Upper lobe of left lung (tissue), 4 donors: ENCODE measurements around the gene VSTM2B.

Experiments used
- CTCF ChIP-seq, 6 experiments: fragments of 450-650 bp in 4 of 6; fragments of 200-600 bp in 2 of 6; sonication (generic) in 2 of 6; IDR thresholded peaks; one replicate each; pipeline ENCODE4 v1.5.1; 2016 to 2019; ENCODE audit warnings: antibody characterized with exemption in 6 of 6
- POLR2A ChIP-seq, 4 donors: fragments of 450-650 bp; IDR thresholded peaks; one replicate each; pipeline ENCODE4 v1.5.1; 2016 to 2017; ENCODE audit warnings: antibody characterized with exemption in 4 of 4, mild to moderate bottlenecking in 2 of 4

GRCh38 chr19:29554149-29554548 lies 28.4 kb downstream of the VSTM2B start:
- TF ChIP-seq CTCF (IDR thresholded peaks at IDR 0.05) (no peak), POLR2A (IDR thresholded peaks at IDR 0.05) (no peak)
